ENCODE data around the gene MT1F. TPM values are rescaled to one million over a fixed set of nuclear protein-coding genes. Genes with fewer than 3 reads are reported as not detected.

The MT1F gene
- total RNA-seq, 1 experiment from 2014 or later, result 7.3 TPM

- H3K9me2 ChIP-seq (ENCODE audit: insufficient read depth), result no peaks in the 10 kb centered on the region
- no peaks in the 10 kb centered on the region for H3K9me3 ChIP-seq (ENCODE audit: control insufficient read depth in 1 of 2, insufficient read depth in 1 of 2, low read depth in 1 of 2, low read length in 2 of 2)
- ChIA-PET RAD21 (ENCODE audit: low non-redundant PET in 1 of 2, low total read pairs in 2 of 2, uncharacterized antibody in 2 of 2, unreplicated experiment in 2 of 2) (no interaction called here), POLR2A (no interaction called here), CTCF (no interaction called here)
- H3K4me2 ChIP-seq (ENCODE audit: low read length), result no peak overlapping the region
- intact Hi-C loops (cut with micrococcal nuclease), result no loop called here
- BruUV-seq (replicated peaks), result no TSS peak
- no peaks in the 10 kb centered on the region for H3K36me3 ChIP-seq (ENCODE audit: control insufficient read depth in 1 of 2, insufficient read depth in 2 of 2, low read length in 2 of 2)
- no peaks in the 10 kb centered on the region for H4K20me1 ChIP-seq (ENCODE audit: insufficient read depth)
- H3K4me1 ChIP-seq (ENCODE audit: control insufficient read depth in 1 of 2, insufficient read depth in 2 of 2, low read length in 2 of 2), result peaks cover 18 to 37% of the 10 kb centered on the region in 2 experiments
- no peak for ATAC-seq
- DNase-seq (ENCODE audit: low read depth, low spot score), result no peak
- H3K4me3 ChIP-seq (replicated peaks in 1 of 2; ENCODE audit: low read depth in 1 of 2, low read length in 2 of 2), result no peak overlapping the region
- no peak overlapping the region for H2AFZ ChIP-seq (ENCODE audit: low read depth, low read length, poor library complexity, severe bottlenecking)
- no peaks in the 10 kb centered on the region for H3K27me3 ChIP-seq (ENCODE audit: insufficient read depth, low read length)
- H3K79me2 ChIP-seq (ENCODE audit: insufficient read depth, low read length), result no peaks in the 10 kb centered on the region
- no peak overlapping the region for H3K27ac ChIP-seq (ENCODE audit: low read depth, low read length)
- TF ChIP-seq ATF3 (IDR thresholded peaks at IDR 0.05) (no peak), JUND (IDR thresholded peaks at IDR 0.05) (no peak), SP1 (IDR thresholded peaks at IDR 0.05; ENCODE audit: low read depth) (no peak), YY1 (IDR thresholded peaks at IDR 0.05; ENCODE audit: extremely low read depth, insufficient replicate concordance, low read depth, low read length) (no peak), SIN3A (IDR thresholded peaks at IDR 0.05; ENCODE audit: low read depth) (no peak), CTCF (IDR thresholded peaks at IDR 0.05 in 2 of 3, conservative IDR thresholded peaks at IDR 0.05 in 1 of 3; ENCODE audit: borderline replicate concordance in 1 of 3, insufficient read depth in 1 of 3, low read depth in 2 of 3, low read length in 2 of 3) (no peak), EGR1 (IDR thresholded peaks at IDR 0.05; ENCODE audit: low read depth) (no peak), ZFX (IDR thresholded peaks at IDR 0.05) (no peak), EZH2phosphoT487 (IDR thresholded peaks at IDR 0.05; ENCODE audit: borderline replicate concordance) (no peak), ZBTB33 (IDR thresholded peaks at IDR 0.05; ENCODE audit: extremely low read depth, insufficient replicate concordance, low read length) (no peak), TCF7L2 (IDR thresholded peaks at IDR 0.05; ENCODE audit: borderline replicate concordance, extremely low read depth, insufficient read depth, insufficient read length) (no peak), REST (IDR thresholded peaks at IDR 0.05; ENCODE audit: low read depth) (no peak), EZH2 (IDR thresholded peaks at IDR 0.05) (no peak), POLR2AphosphoS5 (IDR thresholded peaks at IDR 0.05; ENCODE audit: low read depth, low read length) (no peak), ELF1 (IDR thresholded peaks at IDR 0.05; ENCODE audit: borderline replicate concordance, low read depth) (no peak)
- H3K9ac ChIP-seq (ENCODE audit: low read length), result no peak overlapping the region
Observed at GRCh38 chr16:56686758-56687157, 29.0 kb downstream of the MT1F start.

Measured in HCT116 (cell line).